Fibroblast of gingiva (primary cell): ENCODE measurements around the gene CEP68.

ENCODE experiments used
- DNase-seq: peaks from one replicate; pipeline ENCODE4 v3.0.0-alpha.2; 2011; ENCODE audit warnings: low read depth

Gene CEP68

GRCh38 chr2:65079017-65079416 is 22.8 kb downstream of the CEP68 start:
- DNase-seq, result no peak

DNA sequence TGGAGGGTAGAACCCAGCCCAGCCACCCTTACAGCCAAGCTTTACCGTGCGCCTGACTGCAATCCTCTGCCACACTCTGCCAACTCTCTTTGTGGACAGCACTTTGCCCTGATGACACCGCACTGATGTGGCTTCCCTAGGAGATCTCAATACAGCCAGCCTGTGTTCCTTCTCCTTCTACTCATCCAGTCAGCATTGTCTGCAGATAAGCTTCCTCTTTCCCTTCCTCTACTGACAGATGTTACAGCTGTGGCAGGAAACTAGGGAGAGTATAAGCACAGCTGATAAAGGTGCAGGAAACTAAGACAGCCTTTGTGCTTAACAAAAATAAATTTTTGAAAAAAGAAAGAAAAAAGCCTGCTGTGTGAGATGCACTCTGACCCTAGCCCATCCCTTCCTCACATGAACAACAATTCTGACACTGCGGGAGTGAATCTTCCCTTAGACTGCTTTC is 25.0 kb downstream of the CEP68 start:
- no peak for DNase-seq

DNA sequence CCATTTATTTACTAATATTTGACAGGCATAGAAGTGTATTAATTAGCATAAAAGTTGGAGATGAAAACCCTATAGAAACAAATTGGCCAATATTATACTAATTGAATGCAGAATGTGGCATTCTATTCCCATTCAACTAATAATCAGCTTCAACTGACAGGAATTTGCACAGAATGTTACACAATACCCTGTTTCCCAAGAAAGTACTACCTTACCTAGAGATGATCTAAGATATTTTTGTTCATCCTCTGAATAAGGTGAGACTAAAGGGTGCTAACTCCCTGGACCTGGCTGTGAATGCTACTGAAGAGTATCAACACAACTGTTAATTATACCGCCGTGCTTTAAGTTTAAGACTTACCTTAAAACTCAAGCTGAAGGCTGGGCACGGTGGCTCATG is 28.9 kb downstream of the CEP68 start:
- DNase-seq, result no peak

DNA sequence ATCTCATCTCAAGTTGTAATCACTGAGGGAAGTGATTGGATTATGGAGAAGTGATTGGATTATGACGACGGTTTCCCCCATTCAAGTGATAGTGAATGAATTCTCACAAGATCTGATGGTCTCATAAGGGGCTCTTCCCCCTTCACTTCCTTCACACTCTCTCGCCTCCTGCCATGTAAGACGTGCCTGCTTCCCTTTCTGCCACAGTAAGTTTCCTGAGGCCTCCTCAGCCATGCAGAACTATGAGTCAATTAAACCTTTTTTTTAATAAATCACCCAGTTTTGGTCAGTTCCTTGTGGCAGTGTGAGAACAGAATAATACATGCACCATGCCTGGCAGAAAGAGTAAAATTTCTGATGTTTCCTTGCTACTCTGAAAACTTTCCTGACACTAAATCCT is 36.6 kb downstream of the CEP68 start:
- no peak for DNase-seq

GRCh38 chr2:65093211-65093610 is 37.0 kb downstream of the CEP68 start:
- DNase-seq, result no peak

GRCh38 chr2:65096948-65097347 is 40.7 kb downstream of the CEP68 start:
- DNase-seq, result no peak

GRCh38 chr2:65097844-65098243 is 41.6 kb downstream of the CEP68 start:
- no peak for DNase-seq

- DNase-seq, result no peak
Observed at GRCh38 chr2:65098741-65099140, 42.5 kb downstream of the CEP68 start.

DNA sequence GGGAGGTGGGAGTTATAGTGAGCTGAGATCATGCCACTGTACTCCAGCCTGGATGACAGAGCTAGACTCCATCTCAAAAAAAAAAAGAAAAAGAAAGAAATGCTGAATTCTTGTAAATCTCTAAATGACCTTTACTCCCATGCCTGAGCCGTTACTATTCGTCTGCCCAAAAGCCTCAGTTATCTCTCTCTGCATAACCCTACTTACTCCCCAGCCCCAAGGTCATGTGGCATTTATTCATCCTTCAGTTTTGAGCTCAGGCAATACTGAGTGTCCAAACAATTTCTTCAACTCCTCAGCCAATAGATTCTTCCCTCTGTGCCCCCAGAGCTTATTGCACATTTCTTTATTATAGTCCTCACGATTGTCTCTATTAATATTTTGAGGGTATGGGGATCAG is 44.9 kb downstream of the CEP68 start:
- DNase-seq, result no peak

GRCh38 chr2:65103013-65103715 is 46.9 kb downstream of the CEP68 start:
- no peak for DNase-seq

- no peak for DNase-seq
Observed at GRCh38 chr2:65107530-65107929, 51.3 kb downstream of the CEP68 start.

GRCh38 chr2:65108780-65109179 is 52.6 kb downstream of the CEP68 start:
- no peak for DNase-seq

DNA sequence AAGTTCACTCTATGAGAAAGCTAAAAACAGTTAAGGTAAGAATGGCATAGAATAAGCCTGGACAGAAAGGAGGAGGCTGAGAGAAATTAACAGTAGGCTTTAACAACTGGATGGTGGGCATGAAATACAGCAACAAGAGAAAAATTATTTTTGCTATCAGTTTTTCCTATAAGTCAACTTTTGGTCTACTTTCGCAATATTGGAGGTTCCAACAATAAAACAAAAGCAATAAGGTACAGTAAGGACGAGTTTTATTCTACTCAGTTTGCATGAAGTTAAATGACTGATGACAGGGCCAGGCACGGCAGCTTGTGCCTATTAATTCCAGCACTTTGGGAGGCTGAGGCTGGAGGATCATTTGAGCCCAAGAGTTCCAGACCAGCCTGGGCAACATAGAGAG is 56.4 kb downstream of the CEP68 start:
- DNase-seq, result no peak

DNA sequence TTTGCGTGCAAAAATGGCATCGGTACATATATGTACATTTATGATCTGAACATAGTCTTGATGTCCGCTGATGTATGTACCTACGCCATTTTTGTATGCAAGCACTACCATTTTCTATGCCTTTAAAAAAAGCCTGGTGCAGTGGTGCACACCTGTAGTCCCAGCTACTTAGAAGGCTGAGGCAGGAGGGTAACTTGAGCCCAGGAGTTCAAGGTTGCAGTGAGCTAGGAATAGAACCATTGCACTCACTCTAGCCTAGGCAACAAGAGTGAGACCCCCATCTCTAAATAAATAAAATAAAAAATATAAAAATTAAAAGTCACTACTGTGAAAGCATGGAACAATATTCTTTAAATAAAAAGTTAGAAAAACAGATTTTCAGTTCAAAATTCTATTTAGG is 57.0 kb downstream of the CEP68 start:
- DNase-seq, result no peak

DNA sequence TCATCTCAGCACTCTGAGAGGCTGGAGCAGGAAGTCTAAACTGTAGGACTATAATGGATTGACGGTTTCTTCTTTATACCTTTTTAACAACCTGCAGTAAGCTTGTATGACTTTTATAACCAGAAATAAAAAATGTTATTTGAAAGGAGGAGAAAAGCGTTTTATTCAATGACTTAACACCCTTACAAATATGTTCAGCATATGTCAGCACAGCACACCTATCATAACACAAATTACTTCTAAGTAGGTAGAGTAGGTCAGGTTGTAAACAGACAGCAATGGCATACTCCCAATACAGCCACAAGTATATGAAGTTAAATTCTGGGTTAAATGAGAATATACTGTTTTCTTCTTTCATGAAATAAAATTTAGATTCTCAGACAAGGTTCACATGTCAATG is 57.6 kb downstream of the CEP68 start:
- no peak for DNase-seq

- DNase-seq, result no peak
Observed at GRCh38 chr2:65114921-65115320, 58.7 kb downstream of the CEP68 start.

DNA sequence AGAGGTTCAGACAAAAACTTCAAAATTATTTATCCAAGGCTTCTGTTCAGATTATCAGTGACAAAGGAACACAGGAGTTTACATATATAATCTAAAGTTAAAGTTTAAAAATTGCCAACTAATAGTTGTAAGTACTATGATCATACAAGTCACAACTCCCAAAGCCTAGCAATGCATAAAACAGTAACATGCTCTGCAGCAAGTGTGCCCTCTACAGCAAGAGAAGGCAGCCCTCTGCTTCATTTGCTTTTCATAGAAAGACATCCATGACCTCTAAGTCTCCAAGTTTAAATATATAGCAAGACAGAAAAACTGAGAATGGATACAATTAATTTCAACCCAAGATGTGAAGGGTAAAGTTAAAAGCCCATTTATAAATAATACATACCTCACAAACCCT is 60.4 kb downstream of the CEP68 start:
- DNase-seq, result no peak

- no peak for DNase-seq
Observed at GRCh38 chr2:65120990-65121693, 64.9 kb downstream of the CEP68 start.

GRCh38 chr2:65122313-65122712 is 66.1 kb downstream of the CEP68 start:
- DNase-seq, result no peak

- DNase-seq, result peak; percentile 14
Observed at GRCh38 chr2:65125457-65125856, 69.2 kb downstream of the CEP68 start.

- peak; percentile 74 for DNase-seq
Observed at GRCh38 chr2:65128297-65129190, 72.3 kb downstream of the CEP68 start.

DNA sequence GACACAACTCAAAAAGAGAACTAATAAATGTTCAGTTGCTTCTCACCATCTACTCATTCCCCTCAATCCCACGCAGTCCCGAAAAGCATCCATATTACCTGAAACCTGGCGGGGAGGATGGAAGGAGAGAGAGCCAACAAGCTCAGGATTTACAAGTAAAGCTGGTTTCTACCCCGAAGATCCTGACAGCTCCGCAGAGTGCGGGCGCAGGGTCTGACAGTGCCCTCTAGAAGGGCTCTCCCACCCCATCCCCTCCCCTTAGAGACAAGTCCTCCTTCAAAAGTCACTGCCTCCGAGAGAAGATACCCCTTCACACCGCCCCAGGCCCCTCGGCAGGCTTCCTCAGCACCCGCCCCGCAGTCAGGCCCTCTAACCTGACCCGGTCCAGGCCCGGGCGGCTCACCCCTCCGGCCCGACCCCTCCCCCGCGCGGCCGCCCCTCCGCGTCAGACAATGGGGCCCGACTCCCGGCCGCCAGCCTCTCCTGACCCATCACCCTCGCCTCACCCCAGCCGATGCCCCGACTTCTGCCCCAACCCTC is 73.1 kb downstream of the CEP68 start:
- DNase-seq, result peak; percentile 7
